ENCODE results near the gene ELOB.

- no peak for TF ChIP-seq CTCF (IDR thresholded peaks at IDR 0.05)
- TF ChIP-seq EZH2 (IDR thresholded peaks at IDR 0.05), result no peak
- TF ChIP-seq EZH2phosphoT487 (IDR thresholded peaks at IDR 0.05), result no peak
Measured at GRCh38 chr16:2779978-2780898, 3.2 kb upstream of the ELOB start.

All from neural progenitor cell (in vitro differentiated cells).